Measurements from ENCODE around the gene SETD3.

Gene SETD3

GRCh38 chr14:99481745-99482099 is 1.1 kb upstream of the SETD3 start:
- DNase-seq = peak in 1 of 2 experiments; percentile 42

- DNase-seq = peak; percentile 99 to 100
These were observed 472 bp upstream of the SETD3 start, which contains the start of gene CCNK for GRCh38 chr14:99480917-99481744. TSS of gene CCNK (plus strand) at chr14:99481409. CDS start at chr14:99492678, 11,269 bp downstream.

GRCh38 chr14:99479160-99479905 is 1.3 kb downstream of the SETD3 start:
- DNase-seq = no peak

DNA sequence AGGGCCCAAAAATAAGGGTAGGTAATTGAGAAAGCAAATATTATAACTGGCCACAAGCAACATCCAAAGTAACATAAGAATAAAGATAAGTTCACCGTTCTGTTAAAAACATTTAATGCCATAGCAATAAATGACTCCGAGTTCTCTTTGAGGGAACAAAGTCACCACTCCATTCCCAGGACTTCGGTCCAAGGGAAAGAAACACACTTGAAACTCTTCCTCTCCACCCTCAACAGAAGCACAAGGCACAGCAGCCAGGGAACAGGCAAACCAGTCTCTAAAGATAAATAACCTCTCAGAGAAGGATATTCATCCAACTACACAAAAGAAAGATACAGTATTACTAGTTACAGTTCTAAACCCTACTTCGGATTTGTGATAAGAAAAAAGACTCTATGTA is 2.5 kb downstream of the SETD3 start:
- DNase-seq = no peak

DNA sequence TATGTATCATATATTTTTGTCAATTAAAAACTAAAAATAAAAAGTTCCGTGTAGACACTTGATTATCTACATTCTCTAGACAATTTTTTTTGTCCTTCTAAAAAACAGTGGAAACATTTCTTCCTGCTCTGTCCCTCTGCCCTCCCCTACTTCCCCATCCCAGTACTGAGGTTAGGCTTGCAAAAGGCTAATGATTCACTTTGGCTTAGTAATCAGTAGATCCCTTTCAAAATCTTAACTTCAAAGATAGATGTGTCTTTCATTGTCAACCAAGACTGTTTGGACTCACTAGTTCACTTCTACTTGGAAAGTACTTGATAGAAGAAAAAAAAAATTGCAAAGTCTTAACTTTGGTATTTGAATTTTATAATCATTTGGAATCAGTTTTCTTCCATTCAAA is 3.8 kb downstream of the SETD3 start:
- no peak for DNase-seq

GRCh38 chr14:99475660-99476059 is 5.0 kb downstream of the SETD3 start:
- no peak for DNase-seq

DNA sequence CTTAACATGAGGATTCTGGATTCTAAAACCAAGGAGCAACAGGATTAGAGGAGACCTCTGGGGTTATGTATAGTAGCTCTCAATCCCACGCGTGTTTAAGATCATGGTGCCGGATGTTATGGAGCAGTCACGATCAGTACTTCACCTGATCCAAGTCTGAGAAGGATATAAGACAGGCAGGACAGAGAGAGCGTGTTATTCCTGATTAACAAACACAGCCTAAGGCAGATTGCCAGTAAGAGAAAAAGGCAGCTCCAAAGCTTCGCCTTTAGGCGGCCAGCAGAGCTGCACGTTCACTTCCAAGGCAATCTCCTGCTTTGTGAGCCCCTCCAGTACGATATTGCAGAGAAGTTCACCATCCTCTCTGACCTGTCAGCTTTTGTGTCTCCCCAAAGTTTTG is 5.5 kb downstream of the SETD3 start:
- DNase-seq = no peak

DNA sequence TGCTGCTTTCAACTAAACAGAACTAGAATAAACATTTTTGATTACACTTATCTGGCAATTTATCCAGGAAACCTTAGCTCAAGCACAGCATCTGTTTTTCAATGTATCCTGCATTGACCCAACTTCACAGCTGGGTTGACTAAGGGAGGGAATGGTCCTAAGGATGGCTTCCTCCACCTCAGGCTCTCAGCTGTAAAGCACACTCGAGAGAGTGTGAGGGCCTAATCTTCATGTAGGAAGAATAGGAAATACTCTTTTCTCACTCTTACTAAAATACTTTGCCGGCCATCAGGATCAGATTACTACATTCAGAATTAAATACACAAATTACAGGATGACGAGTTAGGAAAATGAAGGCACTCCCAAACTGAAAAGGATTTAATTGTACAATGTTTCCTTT is 7.2 kb downstream of the SETD3 start:
- no peak for DNase-seq

GRCh38 chr14:99472937-99473336 is 7.7 kb downstream of the SETD3 start:
- DNase-seq = no peak

DNA sequence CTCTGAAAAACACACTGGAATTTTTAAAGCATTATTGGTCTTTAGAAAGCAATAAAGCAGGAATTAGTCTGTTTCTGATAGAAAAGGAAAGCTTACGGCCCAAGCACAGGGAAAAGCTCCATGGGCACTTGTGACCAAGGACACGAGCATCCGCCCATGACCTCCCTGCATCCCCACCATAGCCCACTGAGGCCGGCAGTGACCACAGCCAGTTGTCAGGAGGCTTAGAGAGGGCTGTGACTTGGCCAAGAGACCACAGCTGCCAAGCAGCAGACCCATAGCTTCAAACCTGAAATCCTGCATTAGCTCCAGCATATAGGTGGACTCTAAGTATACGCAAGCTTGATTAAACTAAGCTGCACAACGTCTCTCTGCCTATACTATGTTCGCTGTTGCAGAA is 8.9 kb downstream of the SETD3 start:
- DNase-seq = no peak

GRCh38 chr14:99468836-99469592 is 11.6 kb downstream of the SETD3 start:
- DNase-seq = no peak

DNA sequence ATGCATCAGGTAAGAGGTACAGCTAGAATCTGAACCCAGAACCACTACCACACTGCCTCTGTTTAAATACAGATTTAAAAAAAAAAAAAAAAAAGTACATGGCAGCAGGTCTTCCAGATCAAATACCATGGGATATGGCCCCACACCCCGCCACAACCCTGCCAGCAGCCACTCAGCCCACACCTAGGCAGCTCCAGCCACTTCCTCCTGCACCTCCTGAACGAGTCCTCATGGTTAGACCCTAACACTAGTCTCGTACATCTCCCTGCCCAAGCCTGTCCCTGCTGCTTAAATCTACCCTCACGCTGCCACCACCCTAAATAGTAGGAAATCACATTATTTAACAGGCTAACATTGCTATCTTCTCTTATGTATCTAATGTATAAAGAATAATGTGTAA is 12.6 kb downstream of the SETD3 start:
- DNase-seq = no peak

DNA sequence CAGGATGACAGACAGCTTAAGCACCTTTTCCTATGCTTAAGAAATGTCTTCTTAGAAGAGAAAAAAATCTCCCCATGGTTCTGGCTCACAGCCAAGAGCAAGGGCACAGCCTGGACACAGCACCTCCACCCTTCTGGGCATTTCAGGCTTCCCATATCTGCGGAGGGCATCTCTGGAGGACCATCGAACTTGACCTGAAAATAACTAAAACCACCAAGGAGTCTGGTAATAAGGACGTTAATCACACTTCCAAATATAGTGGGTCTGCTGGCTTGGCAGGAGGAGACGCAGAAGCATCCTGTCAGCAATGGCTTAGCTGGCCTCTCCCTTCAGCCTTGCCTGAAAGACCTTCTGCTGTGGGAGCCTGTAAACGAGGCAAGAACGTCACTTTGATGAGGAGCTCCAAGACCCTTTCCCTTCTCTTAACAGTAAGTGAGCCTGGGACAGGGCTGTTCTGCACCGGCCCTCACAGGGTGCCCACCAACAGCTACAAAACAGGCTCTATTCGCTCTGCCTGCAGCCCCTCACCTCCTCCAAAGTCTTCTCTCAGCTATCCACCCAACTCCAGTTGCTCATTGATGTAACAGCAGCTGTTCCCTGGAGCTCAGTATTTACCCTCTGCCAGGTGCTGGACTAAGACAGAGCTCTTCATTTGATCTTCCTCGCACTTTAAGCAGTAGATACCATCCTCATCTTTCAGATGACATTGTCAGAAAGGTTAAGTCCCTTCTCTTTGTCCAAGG is 13.2 kb downstream of the SETD3 start:
- DNase-seq = no peak

- no peak for DNase-seq
These were observed 13.9 kb downstream of the SETD3 start for GRCh38 chr14:99466758-99467157.

GRCh38 chr14:99465288-99465687 is 15.4 kb downstream of the SETD3 start:
- no peak for DNase-seq

GRCh38 chr14:99463974-99464373 is 16.7 kb downstream of the SETD3 start:
- no peak for DNase-seq

DNA sequence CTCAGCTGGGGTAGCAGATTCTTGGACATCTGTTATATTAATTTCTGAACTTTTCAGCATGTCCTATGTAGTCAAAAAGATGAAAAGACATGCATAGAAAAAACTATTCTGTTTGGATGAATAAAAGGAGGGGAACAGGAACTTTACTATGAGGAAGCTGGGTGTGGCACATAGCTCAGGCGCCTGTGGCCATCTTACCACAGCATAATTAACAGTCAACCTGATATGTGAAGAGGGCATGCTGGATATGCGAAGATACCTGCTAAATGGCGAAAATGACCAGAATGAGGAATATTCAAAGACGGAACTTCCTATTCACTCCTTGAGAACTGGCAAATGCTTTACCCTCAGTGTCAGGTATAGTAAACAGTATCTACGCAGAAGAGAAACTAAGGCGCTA is 18.4 kb downstream of the SETD3 start:
- no peak for DNase-seq

DNA sequence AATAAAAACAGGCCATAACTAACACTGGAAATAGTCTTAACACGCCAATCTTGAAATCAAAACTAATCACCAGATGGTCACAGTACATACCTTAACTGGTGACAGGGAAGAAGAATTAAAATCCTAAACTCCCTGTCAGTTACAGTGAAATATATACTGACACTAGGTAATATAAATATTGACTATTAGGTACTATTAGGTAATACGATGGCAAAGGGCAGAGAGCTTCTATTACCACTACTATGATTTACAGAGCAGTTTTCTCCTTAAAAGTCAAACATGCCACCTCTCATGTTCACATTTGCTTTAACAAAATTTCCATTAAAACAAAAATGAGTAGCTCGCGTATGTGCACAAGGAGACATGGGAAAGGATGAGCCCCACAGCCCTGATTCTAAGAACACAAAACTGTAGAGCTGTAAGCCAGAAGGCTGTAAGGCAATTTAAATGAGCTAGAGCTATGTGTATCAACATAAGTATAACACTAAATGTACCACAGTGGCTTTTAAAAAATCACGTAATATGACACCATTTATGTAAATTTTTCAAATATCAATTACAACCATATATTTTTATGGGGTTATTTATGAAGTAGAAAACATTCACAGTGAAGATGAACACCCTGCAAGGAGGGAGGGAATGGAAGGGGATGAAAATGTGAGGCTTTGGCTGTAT is 19.1 kb downstream of the SETD3 start:
- DNase-seq = no peak

DNA sequence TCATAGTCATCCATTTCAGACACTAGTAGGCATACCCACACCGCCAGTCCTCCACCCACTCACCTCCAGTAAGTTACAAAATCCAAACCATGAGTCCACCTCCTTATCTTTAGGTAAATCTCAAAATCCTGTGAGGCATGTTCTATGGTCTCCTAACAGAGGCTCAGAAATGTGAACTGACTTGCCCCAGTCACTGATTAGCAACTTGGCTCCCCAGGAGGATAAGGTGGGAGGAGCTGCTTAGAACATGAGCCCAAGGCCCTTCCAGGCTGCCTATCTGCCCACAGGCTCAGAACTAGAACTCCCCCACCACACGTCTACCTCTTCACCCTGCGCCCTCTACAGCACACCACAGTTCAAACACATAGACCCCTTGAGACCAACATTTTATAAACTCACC is 19.9 kb downstream of the SETD3 start:
- no peak for DNase-seq

DNA sequence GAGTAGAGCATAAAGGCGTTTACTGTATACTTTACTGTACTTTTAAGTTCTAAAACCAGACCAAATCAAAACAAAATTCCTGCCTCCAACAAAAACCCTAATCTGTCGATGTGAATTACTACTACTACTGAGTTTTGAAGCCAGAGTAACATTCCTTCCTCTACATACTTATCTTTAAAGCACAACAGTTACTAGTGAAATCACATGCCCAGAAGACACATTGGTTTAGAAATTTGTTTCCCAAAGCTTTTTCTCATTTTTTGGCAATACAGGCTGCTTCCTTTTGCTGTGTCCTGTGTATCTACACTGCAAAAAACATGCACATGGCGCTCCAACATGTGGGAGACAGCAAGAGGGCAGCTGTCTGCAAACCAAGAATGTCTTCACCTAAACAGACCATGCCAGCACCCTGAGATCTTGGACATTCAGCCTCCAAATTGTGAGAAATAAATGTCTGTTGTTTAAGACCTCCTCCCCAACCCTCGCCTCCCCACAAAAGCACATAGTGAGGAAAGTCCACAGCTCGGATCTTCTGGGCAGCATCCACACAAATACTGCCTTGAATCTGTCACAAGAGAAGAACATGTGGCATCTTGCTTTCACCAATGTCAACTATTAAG is 21.1 kb downstream of the SETD3 start:
- DNase-seq = no peak

- DNase-seq = no peak
These were observed 26.4 kb downstream of the SETD3 start for GRCh38 chr14:99454246-99454645.

- no peak for DNase-seq
These were observed 27.7 kb downstream of the SETD3 start for GRCh38 chr14:99452968-99453367.

Measured in NCI-H446 (cell line).